Esophagus squamous epithelium (tissue), 5 donors: Measurements from ENCODE around the gene CHST12. TPM values are rescaled to one million over a fixed set of nuclear protein-coding genes. Genes with fewer than 3 reads are reported as not detected.
A peak's percentile ranks its signal among the peaks of the same experiment; 100 is the strongest.

Source experiments
- DNase-seq: peaks from one replicate; lab custom pipeline; 2025; lab: John Stamatoyannopoulos, UW
- H3K27ac ChIP-seq, 4 donors: fragments of 200-600 bp; sonication (generic); one replicate each; pipeline ENCODE4 v1.5.1; 2016 to 2019; ENCODE audit warnings: mild to moderate bottlenecking in 1 of 4
- H3K27me3 ChIP-seq, 4 donors: fragments of 200-600 bp; sonication (generic); 1 replicate in 3 of 4; 2 replicates in 1 of 4; pipeline versions ENCODE4 v1.5.1 to v1.6.0; 2017 to 2021; ENCODE audit warnings: antibody characterized with exemption in 1 of 4
- H3K36me3 ChIP-seq, 3 donors: fragments of 200-600 bp; sonication (generic); one replicate each; pipeline ENCODE4 v1.5.1; 2016 to 2019
- H3K4me1 ChIP-seq, 3 donors: fragments of 200-600 bp; sonication (generic); one replicate each; pipeline ENCODE4 v1.5.1; 2017 to 2019
- H3K4me3 ChIP-seq, 4 donors: fragments of 200-600 bp; sonication (generic); 1 replicate in 3 of 4; 2 replicates in 1 of 4; pipeline ENCODE4 v1.5.1; 2016 to 2019; ENCODE audit warnings: mild to moderate bottlenecking in 2 of 4, moderate library complexity in 1 of 4
- H3K9me3 ChIP-seq, 3 donors: fragments of 200-600 bp; sonication (generic); one replicate each; pipeline ENCODE4 v1.5.1; 2016 to 2019
- POLR2A ChIP-seq, 4 donors: fragments of 450-650 bp; IDR thresholded peaks; one replicate each; pipeline ENCODE4 v1.6.1; 2017; ENCODE audit warnings: antibody characterized with exemption in 4 of 4, mild to moderate bottlenecking in 4 of 4, moderate library complexity in 3 of 4
- WGBS, 2 donors: methylation state at CpG; one replicate each; pipeline ENCODE4 v1.1.5; 2018; 5-methylcytosine and 5-hydroxymethylcytosine counted together
- intact Hi-C: fragments of 100-400 bp; cut with DNase I; formaldehyde crosslinking; loops from one replicate; pipeline ENCODE4 v1.15.0; 2022
- total RNA-seq, 4 donors: library from RNA; depleted of rRNA; stranded (reverse); fragments of >200 nt; gene quantifications; one replicate each; pipeline ENCODE4 v1.1.0, GENCODE V29; 2016
- TF ChIP-seq, protein P1 (sequence below), 6 experiments: fragments of 450-650 bp in 4 of 6; fragments of 200-600 bp in 2 of 6; sonication (generic) in 2 of 6; IDR thresholded peaks; one replicate each; pipeline ENCODE4 v1.5.1; 2016 to 2019; ENCODE audit warnings: antibody characterized with exemption in 6 of 6, mild to moderate bottlenecking in 4 of 6, moderate library complexity in 4 of 6
- donor health status: DM: yes; HTN: yes; CAD: no.

CHST12 gene
- total RNA-seq, 4 donors from 2014 or later: 1.5 to 11.8 (median 5.0) TPM

DNA sequence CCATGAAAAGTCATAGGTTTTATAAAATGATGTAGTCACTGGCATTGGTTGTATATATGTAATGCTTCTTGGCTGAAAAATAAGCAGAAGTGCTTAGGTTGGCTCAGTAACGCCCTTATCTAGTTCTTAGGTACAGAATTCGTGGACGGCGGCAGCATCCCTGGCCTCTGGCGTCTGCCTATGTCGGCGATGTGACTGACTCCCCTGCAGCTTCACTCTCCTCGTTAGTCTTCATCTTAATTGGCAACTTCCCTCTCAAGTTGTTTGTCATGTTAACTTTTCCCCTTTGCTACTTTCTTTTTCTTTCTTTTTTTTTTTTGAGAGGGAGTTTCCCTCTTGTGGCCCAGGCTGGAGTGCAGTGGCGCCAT, 18.5 kb downstream of the CHST12 start:
- intact Hi-C loops: no loop called here
- Histone ChIP-seq H3K27me3 (no peaks in the 10 kb centered on the region), H3K9me3 (no peaks in the 10 kb centered on the region), H3K36me3 (peaks cover 0 to 8% (median 0%) of the 10 kb centered on the region in 3 donors), H3K4me3 (no peak overlapping the region), H3K27ac (no peak overlapping the region), H3K4me1 (peaks cover 0 to 11% (median 0%) of the 10 kb centered on the region in 3 donors)
- TF ChIP-seq POLR2A (IDR thresholded peaks at IDR 0.05): no peak
- TF ChIP-seq, protein P1, sequence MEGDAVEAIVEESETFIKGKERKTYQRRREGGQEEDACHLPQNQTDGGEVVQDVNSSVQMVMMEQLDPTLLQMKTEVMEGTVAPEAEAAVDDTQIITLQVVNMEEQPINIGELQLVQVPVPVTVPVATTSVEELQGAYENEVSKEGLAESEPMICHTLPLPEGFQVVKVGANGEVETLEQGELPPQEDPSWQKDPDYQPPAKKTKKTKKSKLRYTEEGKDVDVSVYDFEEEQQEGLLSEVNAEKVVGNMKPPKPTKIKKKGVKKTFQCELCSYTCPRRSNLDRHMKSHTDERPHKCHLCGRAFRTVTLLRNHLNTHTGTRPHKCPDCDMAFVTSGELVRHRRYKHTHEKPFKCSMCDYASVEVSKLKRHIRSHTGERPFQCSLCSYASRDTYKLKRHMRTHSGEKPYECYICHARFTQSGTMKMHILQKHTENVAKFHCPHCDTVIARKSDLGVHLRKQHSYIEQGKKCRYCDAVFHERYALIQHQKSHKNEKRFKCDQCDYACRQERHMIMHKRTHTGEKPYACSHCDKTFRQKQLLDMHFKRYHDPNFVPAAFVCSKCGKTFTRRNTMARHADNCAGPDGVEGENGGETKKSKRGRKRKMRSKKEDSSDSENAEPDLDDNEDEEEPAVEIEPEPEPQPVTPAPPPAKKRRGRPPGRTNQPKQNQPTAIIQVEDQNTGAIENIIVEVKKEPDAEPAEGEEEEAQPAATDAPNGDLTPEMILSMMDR (IDR thresholded peaks at IDR 0.05): no peak
- DNase-seq: no peak
- 89 to 90% methylated on average over 9 of the region's 9 CpGs for WGBS, 2 donors

DNA sequence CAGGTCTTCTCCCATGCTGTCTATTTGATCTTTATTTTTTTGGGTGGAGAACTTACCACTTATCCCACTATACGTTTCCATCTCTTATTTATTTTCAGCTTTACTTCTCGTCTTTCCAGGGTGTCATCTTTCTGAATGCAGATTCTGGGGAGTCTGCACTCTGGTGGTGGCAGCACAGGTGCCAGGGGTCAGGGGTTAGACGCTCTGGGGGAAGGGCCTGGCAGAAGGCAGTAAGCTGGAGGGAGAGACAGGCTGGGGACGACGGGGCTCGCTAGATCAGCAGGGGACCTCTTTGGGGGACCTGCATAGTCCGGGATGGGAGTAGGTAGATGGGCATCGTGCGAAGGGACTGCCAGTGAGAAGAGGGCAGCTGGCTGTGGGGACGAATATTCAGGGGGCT, 22.3 kb downstream of the CHST12 start:
- Histone ChIP-seq H3K4me1 (no peaks in the 10 kb centered on the region), H3K9me3 (no peaks in the 10 kb centered on the region), H3K27me3 (no peaks in the 10 kb centered on the region), H3K27ac (no peak overlapping the region), H3K36me3 (peaks cover 0 to 3% (median 0%) of the 10 kb centered on the region in 3 donors), H3K4me3 (no peak overlapping the region)
- intact Hi-C loops: no loop called here
- 79 to 82% methylated on average over 7 to 8 of the region's 10 CpGs for WGBS, 2 donors
- DNase-seq: no peak
- TF ChIP-seq, protein P1 (IDR thresholded peaks at IDR 0.05): no peak
- TF ChIP-seq POLR2A (IDR thresholded peaks at IDR 0.05): no peak

DNA sequence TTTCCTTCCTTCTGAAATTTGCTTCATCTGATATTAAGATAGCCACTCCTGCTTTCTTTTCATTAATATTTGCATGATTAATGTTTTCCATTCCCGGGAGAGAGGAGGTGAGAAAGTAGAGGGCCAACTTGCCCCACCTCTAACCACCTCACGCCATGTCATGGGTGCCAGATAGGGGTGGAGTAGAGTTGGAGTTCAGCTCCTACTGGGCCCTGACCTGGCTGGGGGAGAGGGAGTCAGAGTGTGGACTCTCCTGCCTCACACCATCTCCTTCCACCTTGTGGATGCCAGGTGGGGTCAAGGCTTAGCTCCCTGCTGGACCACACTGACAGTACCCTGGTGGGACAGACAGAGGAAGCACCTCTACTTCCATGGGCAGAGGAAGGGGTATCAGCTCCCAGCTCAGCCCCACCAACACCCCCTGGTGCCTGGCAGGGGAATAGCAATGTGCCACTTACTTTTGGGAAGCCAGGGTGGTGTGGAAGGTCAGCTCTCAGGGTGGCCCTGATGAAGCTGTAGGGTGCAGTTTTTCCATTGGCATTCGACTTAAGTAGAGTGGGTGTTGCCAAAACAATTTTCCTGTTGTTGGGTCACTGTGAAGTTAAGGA, 28.0 kb downstream of the CHST12 start:
- Histone ChIP-seq H3K9me3 (peaks cover 0 to 6% (median 0%) of the 10 kb centered on the region in 3 donors), H3K4me1 (peaks cover 0 to under 1% (median 0%) of the 10 kb centered on the region in 3 donors), H3K4me3 (no peak overlapping the region), H3K27me3 (no peaks in the 10 kb centered on the region), H3K27ac (no peak overlapping the region), H3K36me3 (peaks cover 12 to 41% (median 15%) of the 10 kb centered on the region in 3 donors)
- intact Hi-C loops: no loop called here
- 69 to 71% methylated on average over 3 of the region's 3 CpGs for WGBS, 2 donors
- DNase-seq: no peak
- no peak for TF ChIP-seq POLR2A (IDR thresholded peaks at IDR 0.05)
- TF ChIP-seq, protein P1 (IDR thresholded peaks at IDR 0.05): peak in 3 of 6 experiments; percentile 22 to 49 (median 32)

DNA sequence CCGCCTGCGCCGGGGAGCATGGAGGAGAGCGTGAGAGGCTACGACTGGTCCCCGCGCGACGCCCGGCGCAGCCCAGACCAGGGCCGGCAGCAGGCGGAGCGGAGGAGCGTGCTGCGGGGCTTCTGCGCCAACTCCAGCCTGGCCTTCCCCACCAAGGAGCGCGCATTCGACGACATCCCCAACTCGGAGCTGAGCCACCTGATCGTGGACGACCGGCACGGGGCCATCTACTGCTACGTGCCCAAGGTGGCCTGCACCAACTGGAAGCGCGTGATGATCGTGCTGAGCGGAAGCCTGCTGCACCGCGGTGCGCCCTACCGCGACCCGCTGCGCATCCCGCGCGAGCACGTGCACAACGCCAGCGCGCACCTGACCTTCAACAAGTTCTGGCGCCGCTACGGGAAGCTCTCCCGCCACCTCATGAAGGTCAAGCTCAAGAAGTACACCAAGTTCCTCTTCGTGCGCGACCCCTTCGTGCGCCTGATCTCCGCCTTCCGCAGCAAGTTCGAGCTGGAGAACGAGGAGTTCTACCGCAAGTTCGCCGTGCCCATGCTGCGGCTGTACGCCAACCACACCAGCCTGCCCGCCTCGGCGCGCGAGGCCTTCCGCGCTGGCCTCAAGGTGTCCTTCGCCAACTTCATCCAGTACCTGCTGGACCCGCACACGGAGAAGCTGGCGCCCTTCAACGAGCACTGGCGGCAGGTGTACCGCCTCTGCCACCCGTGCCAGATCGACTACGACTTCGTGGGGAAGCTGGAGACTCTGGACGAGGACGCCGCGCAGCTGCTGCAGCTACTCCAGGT, 29.7 kb downstream of the CHST12 start:
- 98 to 99% methylated on average over 16 to 58 of the region's 85 CpGs for WGBS, 2 donors
- no peak for TF ChIP-seq POLR2A (IDR thresholded peaks at IDR 0.05)
- TF ChIP-seq, protein P1 (IDR thresholded peaks at IDR 0.05): no peak
- Histone ChIP-seq H3K4me1 (peaks cover 5 to 18% (median 9%) of the 10 kb centered on the region in 3 donors), H3K4me3 (no peak overlapping the region), H3K36me3 (peaks cover 12 to 46% (median 15%) of the 10 kb centered on the region in 3 donors), H3K27ac (no peak overlapping the region), H3K27me3 (no peaks in the 10 kb centered on the region), H3K9me3 (peaks cover 0 to 6% (median 0%) of the 10 kb centered on the region in 3 donors)
- no peak for DNase-seq
- intact Hi-C loops: no loop called here
